ENCODE measurements around the gene CLEC18B.

DNA sequence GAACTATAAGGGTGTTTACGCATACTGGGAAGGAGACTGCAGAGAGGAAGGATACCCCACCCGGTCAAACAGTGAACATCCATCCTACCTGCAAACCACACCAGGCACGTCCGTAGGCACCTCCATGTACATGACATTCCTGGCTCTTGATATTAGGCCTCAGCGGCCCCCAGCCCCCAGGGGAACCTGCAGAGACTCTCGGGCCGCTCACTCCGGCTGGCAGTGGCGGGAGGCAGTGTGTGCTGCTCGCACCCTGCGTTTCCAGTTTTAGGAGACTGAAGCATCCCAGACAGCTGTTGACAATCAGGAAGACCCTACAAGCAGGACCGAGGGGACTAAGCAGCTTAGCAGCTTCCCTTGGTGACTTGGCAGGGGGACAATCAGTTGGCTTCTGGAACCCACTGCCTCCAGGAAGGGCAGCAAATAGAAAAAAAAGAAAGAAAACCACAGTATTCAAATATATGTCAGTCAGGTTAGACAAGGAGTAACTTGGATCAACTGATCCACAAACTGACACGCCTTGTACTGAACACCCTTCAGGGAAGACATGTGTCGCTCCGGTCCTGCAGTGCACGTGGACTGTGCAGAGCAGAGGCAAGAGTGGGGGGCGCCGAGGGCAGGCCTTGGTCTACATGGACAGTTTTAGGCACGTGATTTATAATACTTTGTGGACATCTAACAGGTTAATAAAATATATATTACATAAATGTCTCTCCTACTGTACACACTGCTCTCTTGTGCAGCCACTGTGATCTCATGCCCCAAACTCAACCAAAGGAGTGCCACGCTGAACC lies 29.9 kb upstream of the CLEC18B start:
- TF ChIP-seq POLR2AphosphoS5 (IDR thresholded peaks at IDR 0.05; ENCODE audit: borderline replicate concordance, low read depth, low read length) (no peak), EZH2 (IDR thresholded peaks at IDR 0.05) (no peak)
